ENCODE measurements around the gene MYOM1.
"Not testable (repeated sequence)": the region's sequence is repeated elsewhere in the genome, so short reads cannot be mapped to it uniquely, and the experiment has no call there.

MYOM1 gene

DNA sequence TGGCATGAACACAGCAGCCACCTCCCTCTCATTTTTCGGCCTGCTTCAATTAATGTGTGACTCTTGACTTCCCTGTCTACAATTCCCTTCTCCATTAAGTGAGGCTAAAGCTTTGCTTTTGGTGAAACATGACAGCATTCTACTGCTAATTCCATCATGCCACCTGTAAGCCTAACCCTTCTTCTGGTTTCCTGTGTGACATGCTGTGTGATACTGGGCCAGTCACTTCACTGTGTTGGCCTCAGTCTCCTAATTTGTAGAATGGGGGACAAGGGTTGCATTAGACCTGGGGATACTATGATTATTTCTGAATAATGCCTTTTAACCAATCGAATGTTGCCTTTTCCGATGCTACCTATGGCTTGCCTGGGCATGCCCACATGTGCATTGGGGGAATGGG, 146.4 kb downstream of the MYOM1 start:
- DNase-seq: not testable (repeated sequence)

- DNase-seq: no peak
Measured at GRCh38 chr18:3071676-3072075, 148.1 kb downstream of the MYOM1 start.

GRCh38 chr18:3069671-3070433, 149.9 kb downstream of the MYOM1 start:
- peak; percentile 9 for DNase-seq

GRCh38 chr18:3067722-3068121, 152.0 kb downstream of the MYOM1 start:
- peak; percentile 7 for DNase-seq

DNA sequence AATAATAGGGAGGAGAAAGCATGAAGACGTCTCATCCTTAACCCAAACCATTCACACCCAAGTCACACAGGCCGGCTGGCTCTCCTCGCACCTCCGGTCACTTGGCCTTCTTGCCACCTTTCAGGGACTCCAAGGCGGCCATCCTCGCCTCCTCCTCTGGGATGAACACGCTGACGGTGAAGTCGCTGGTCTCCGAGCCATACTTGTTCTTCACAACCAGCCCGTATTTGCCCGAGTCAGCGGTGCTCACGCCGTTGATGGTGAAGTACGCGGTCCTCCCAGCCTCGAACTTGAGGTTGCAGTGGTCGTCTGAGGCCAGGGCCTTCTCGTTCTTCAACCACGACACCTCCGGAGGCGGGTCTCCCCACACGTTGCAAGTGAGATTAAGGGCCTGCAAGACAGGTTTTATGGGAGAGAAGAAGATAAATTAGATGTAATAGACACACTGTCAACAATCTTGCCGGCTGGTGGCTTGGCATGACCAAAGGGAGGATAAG, 152.6 kb downstream of the MYOM1 start:
- no peak for DNase-seq

DNA sequence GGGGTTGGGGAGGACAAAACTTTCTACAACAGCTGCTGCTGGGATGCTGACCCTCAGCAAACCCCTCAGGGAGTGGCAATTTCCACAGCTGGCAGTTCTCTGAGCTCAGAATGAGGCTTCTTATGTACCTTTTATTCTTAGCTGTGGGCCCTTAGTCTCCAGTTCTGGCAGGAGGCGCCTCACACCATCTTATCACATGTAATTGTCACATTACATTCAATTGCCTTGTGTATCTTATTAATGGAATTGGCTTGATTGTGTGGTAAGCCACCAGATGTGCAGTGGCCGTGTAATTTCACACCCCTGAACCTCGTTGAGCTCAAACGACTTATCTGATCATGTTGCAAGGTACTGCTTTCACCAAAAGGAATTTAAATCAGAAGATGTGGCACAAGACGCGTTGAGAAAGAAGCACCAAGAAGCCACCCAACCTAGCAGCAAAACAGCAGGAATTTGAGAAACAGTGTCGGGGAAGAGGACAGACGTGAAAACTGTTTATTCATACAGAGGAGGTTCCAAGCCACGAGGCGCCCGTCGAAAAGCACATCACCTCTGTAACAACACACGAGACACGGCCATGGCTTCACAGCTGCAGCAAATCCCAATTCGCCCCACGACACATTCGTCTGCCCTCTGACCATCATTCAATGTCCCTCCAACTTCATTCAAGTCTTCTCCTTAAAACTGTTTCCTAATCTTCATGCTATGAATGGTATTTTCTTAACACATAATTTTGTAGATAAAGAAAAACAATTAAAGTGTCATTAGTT, 153.2 kb downstream of the MYOM1 start:
- no peak for DNase-seq

GRCh38 chr18:3063766-3064165, 156.0 kb downstream of the MYOM1 start:
- DNase-seq: not testable (repeated sequence)

- DNase-seq: peak; percentile 77
Measured at GRCh38 chr18:3062798-3063680, 156.7 kb downstream of the MYOM1 start.

- DNase-seq: peak; percentile 84
Measured at GRCh38 chr18:3061581-3062312, 158.0 kb downstream of the MYOM1 start.

- peak; percentile 70 for DNase-seq
Measured at GRCh38 chr18:3060667-3061580, 158.8 kb downstream of the MYOM1 start.

DNA sequence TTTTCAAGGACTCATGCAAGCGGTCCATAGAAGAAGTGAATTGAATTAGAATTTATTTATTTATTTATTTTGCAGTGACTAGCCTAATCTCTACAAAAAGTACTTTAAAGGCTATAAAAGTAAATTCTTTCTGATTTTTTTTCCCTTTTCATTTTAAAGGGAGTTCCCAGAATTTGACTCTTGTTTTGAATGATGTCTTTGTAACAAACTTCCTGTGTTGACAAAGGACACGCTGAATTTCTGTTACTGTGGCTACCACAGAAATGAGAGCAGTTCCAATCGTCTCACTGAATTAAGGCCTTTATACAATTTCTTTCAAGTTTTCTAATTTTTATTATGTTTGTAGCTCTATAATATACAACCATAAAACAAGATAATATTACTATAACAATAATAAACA, 160.5 kb downstream of the MYOM1 start:
- peak; percentile 75 for DNase-seq

DNA sequence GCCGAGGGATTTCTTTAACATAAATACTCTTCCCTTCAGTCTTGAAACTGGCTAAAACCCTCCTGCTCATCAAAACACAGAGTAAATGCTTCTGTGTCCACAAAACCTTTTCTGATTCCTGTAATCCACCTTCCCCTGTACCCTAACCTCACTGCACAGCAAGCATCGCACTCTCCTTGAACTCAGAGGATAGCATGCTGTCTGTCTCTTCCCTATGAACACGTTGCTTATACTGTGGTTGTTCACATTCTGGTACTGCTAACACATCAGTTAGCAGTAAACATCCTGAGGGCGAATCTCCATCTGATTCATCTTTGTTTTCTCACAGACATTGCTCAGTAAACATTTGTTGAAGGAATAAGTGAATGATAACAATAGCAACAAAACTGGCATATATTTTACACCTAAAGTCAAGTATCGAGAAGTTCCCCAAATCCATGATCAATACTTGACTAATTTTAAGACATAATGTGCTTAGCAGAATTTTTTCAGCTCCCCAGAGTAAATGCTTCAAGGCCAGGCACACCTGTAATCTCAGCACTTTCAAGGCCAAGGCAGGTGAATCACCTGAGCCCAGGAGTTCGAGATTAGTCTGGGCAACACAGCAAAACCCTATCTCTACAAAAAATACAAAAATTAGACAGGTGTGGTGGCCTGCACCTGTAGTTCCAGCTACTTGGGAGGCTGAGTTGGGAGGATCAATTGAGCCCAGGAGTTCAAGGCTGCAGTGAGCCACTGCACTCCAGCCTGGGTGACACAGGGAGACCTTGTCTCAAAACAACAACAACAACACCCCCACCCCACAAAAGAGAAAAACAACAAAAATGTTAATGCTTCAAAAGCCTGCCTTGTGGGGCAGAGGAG, 161.2 kb downstream of the MYOM1 start:
- peak; percentile 64 for DNase-seq

- DNase-seq: no peak
Measured at GRCh38 chr18:3057526-3057925, 162.2 kb downstream of the MYOM1 start.

DNA sequence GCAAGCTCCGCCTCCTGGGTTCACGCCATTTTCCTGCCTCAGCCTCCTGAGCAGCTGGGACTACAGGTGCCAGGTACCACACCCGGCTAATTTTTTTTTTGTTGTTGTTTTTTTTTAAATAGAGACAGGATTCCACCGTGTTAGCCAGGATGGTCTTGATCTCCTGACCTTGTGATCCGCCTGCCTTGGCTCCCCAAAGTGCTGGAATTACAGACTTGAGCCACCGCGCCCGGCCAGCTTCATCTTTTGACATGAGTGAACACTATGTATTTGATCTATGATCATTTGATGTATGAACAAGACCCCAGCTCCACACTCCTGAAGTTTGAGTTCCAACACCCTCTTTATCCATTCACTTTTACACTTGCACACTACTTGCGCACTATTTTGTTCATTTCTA, 163.5 kb downstream of the MYOM1 start:
- DNase-seq: no peak

DNA sequence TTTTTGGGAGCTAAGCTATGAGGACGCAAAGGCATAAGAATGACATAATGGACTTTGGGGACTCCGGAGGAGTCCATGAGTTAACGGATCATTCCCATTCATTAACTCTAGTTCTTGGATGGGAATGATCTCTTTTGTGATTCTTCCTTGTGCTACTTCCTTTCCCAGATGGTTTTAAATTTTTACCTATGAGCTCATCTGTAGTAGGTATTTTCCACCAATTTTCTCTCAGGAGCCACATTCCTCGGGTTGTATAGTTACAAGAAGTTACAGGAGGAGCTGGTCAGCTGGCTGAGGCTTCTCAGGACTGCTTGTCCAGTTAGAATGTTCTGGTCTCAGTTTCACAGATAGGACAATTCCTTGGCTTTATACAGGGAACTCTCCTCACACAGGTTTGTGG, 164.0 kb downstream of the MYOM1 start:
- no peak for DNase-seq

DNA sequence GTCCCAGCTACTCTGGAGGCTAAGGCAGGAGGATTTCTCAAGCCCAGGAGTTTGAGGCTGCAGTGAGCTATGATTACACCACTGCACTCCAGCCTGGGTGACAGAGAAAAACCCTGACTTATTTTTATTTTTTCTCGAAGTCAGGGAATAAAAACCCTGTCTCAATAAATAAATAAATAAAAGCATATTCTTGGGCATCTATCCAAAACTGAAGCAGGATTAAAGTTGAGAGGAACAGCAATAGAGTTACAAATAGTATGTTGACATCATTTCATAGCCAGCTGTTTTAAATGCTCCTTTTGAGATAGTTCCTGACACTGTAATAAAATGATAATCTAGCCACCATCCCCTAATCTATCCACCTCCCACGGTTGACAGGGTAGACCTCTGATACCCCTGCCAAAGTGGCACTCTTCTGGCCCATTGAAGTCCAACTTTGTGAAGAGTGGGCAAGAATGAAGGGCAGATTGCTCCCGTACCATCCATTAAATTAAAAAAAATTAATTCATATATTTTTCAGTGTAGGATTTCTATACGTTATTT, 164.5 kb downstream of the MYOM1 start:
- DNase-seq: no peak

- DNase-seq: no peak
Measured at GRCh38 chr18:3054780-3055179, 165.0 kb downstream of the MYOM1 start.

- no peak for DNase-seq
Measured at GRCh38 chr18:3054214-3054613, 165.6 kb downstream of the MYOM1 start.

DNA sequence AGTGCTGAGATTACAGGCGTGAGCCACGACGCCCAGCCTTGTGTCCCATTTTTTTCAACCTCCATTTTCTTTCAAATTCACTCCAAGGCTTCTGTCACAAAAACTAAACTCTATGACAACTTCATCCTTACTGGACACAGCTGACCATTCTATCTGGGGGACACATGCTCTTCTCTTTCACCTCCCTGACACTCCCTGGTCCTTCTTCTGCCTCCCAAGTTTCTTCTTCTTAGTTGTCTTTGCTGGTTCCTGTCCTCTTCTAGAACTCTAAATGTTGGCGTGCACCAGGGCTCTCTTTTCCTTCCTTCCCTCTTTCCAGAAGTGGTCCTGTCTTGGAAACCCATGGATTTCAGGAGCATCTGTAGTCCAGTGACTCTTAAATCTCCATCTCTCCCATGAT, 166.7 kb downstream of the MYOM1 start:
- DNase-seq: no peak

DNA sequence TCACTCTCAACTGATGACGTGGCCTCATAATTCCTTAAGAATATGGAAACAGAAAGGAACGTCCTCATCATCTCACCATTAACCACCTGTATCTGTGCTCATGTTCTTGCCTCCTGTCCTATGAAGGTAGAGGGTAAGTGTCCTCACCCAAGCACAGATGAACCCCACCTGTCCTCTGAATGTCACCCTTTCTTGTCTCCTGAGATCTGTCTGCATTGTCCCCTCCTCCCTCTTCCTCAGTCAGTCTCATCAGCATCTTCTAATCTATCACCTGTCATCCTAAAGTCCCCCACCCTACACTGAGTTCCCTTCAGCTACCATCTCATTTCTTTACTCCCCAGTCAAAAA, 167.4 kb downstream of the MYOM1 start:
- DNase-seq: no peak

Measured in activated CD4-positive, alpha-beta T cell treated with anti-CD3 and anti-CD28 coated beads, Interleukin-2, amount 50 U/mL, for 16 hours (primary cell).